Stimulated activated CD8-positive, alpha-beta memory T cell treated with anti-CD3 and anti-CD28 coated beads, Interleukin-15, amount 100 ng/mL, for 24 hours (primary cell): Measurements from ENCODE around the gene CHD3.

Experiments
- DNase-seq: peaks from one replicate; pipeline ENCODE4 v3.0.0-alpha.2; 2020; ENCODE audit warnings: low read depth

The CHD3 gene

DNA sequence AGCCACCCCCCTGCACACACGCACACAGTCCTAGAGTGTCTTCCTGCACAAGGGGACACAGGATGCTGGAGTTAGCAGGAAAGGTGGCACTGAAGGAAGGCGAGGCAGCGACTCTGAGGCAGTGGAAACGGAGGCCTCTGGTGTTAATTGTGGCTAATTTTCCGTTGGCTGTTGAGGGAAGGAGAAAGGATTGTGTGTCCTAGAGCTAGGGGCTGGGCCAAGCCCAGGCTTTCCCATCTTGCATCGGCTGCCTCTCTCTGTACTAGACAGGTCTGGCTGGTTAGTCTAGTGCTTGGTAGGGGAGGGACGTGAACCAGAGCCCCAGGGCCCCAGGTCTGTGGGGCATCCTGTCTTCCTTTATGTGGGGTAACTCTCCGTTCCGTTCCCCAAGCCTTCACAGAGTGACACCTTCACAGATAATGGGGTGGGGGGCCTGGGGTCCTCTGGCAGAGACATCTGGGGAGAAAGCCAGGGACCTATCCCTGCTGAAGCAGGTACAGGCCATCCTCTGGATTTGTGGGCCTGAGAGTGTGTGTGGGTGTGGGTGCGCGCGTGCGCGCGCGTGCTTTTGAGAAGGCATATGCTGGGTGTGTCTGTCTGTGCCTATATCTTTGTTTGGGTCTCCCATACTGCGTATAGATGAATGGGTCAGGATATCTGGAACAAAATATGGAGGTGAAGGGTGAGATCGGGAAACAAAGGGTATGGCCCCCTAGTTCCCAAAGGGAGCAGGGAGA lies at the start of gene CHD3:
Gene CHD3 (plus strand): TSS at position 606 of the 737 bp plus-strand sequence. CDS start 212 bp downstream, outside the sequence.
- DNase-seq, result no peak

DNA sequence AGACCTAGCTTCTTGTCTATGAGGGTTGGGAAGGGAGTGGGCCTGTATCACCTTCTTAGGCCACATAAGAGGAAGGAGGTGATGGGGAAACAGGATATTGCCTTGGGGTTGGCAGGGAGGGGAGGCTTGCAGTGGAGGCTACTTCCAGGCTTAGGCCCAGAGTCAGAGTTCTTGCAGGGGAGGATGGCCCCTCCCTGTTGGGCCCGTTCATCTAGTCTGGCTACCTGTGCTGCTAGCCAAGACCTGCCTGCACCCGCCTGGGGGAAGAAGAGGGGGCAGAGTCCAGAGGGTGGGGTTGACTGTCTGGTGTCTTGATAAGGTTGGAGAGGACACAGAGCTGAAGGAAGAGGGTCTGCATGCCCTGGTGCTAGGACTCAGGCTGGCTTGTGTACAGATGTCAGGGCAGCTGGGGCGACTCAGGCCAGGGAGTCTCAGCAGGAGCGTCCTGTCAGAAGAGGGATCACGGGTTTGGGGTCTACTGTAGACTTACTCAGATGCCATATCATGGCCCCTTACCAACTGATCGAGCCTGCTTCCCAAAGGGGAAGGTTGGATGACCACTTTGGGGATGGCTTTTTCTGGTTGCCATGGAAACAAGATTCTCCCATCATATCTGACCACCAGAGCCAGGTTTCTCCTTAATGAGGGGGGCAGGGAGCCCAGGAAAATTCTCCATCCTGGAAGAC lies 49.3 kb upstream of the CHD3 start:
- DNase-seq, result no peak

DNA sequence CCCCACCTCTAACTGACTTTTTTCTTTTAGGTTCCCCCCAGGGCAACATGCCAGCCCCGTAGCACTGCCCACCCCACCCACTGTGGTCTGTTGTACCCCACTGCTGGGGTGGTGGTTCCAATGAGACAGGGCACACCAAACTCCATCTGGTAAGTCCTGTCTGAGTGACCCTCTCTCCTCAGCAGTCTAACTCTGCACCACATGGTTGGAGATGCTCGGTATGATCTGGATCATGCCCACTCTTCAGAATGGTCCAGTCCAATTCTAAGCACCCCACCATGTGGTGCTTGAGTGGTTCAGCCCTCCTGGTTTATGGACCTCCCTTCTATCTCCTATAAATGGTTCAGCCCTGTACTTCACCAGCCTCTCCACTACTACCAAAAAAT lies 48.7 kb upstream of the CHD3 start:
- no peak for DNase-seq

DNA sequence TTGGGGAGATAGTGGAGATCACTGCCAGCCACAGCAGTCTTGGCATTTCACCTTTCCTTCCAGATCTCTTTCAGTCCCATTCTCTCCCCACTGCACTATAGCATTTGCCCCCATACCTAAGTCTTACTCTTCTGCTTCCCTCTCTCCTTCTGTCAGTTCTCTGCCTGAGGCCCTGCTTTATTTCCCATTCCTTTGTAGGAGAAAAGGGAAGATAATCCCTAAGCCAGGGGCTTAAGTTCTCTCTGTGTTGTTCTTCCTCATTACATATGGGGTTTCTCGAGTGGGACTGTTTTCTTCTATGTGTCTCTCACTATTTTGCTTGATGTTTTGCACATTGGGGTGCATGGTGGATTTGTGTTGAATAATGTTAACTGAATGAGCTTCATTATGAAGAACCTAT lies 48.1 kb upstream of the CHD3 start:
- no peak for DNase-seq

DNA sequence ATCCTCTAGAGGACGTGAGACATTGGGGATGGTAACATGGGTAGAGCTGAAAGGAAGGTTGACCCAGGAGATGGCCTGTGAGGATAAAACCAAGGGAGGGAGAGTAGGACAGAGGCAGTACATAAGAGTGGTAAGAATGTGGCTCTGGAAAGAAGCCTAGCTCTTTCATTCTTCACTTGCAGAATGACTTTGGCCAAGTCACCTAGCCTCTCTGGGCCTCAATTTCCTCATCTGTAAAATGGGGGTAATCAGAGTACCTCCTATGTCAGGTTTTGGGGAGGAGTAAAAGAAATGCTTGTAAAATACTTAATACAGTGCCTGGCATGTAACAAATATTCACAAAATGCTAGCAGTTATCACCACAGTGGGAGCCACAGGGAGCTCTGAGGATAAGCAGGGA lies 47.7 kb upstream of the CHD3 start:
- DNase-seq, result no peak

DNA sequence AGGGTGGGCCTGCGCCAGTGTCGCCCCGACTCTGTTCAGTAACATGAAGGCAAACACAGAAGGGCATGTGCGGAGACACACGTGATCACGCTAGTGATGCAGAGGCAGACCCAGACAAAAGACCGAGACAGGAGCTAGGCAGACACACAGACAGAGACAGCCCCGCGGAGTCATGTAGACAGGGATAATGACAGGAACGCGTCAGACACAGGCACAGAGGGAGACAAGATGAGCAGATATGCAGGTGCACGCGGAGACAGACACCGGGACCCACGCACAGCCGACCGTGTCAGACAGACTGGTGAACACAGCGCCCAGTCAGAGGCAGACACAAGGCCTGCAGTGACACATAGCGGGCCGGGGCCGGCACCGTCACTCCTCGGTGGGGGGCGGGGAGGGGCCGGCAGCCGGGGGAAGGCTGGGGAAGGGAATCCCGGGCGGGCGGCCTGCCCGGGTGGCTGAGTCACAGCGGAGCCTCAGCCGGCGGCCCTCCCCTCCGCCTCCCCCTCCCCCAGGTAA lies 47.1 kb upstream of the CHD3 start:
- peak; percentile 75 for DNase-seq

DNA sequence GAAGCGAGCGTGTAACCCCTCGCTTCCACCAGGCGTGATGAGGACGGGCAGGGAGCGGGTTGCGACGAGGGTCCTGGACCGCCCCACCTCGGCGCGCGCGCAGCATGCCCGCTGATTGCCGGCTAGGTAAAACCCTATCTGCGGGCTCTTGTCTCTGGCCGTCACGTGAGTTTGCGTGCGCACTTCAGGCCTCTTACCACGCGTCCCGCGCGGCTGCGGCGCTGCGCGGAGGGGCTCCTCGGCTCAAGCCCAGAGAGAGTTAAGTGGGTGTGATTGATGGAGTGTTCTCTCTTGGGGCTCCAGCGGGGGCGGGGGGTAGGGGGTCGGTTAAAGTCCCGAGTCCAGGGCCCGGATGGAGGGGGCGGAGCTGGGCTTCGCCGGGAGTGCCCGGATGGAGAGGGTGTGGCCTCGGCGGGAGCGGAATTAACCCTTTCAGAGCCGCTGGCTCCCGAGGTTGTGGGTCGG lies 46.6 kb upstream of the CHD3 start:
- DNase-seq, result peak; percentile 79

DNA sequence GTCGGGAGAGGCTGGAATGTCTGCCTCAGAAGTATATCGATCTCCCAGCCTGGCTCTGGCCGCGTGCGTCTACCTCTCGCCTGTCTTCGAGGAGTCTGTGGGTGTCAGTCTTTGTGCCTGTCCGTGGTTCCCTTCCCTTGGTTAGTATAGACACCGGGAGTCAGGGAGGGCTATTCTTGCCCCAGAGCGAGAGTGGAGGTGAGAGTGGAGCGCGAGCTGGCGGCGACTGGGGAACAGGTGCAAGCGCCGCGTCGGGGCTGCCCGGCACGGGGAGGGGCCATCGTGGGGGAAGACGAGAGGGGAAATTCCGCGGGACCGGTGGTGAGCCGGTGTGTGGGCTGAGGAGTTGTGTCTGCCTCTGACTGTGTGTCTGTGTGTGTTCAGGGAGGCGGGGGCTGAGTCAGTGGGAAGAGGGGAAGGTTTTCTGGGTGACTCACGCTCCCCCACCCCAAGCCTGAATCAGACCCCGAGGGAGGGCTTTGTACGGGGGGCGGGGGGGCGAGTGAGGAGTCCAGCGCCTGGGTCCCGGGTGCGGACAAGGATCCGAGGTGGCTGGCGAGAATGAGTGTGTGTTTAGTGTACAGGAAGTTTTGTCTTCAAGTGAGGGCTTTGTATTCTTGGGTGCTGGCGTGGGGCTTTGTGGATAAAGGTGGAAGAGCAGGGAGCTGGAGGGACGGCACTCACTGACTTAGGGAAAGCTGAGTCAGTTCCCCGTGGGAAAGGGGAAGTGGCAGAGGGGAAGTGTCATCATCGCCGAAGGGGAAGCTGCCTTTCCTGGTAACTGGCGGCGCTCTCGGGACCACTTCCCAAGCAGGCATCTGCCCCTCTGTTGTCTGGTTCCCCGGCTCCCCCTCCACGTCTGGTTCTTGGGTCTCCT lies 46.0 kb upstream of the CHD3 start:
- DNase-seq, result peak; percentile 79

DNA sequence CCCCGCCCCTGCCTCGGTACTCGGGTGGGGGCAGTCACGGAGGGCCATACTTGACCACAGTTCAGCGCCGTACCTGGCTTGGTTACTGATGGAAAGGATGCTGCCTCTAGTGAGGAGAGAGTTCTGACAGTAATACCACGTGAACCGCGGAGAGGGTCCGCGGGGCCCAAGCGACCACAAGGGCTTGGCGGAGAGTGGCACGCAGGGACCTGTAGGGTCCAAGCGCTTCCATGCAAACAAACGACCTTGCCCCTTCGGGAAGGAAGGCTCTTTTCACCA lies 45.4 kb upstream of the CHD3 start:
- DNase-seq, result peak; percentile 29

DNA sequence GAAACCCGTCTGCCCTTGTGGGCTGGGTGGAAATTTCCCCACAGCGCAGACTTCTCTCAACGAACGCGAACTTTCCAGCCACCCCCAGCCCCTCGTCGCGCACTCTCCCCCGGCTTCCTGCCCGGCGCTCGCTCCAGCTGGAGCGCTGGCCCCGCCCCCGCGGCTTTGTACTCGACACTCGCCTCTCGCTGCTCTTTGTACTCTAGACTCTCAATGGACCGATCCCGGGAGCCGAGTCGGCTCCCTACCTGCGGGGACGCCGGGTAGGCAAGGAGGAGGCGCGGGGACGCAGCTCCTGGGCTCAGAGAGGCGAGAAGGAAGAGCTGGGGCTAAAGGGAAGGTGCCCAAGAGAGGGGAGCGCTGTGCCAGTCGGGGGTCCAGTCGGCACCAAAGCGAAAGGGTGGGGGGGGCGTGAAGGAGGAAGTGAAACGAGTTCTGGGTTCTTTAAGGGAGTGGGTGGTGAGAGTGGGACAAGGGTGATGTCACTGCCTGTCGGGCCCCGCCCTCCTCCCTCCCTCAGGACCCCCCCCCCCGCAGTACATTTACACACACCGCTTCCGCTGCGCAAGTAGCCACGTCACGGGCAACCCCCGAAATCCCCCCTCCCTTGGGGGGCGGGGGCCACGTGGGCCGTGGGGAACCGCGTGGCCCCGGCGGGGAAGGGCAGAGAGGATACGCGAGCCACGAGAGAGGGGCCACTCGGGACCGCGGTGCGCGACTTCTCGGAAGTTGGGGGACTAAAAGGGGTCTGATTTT lies 44.9 kb upstream of the CHD3 start:
- peak; percentile 76 for DNase-seq

DNA sequence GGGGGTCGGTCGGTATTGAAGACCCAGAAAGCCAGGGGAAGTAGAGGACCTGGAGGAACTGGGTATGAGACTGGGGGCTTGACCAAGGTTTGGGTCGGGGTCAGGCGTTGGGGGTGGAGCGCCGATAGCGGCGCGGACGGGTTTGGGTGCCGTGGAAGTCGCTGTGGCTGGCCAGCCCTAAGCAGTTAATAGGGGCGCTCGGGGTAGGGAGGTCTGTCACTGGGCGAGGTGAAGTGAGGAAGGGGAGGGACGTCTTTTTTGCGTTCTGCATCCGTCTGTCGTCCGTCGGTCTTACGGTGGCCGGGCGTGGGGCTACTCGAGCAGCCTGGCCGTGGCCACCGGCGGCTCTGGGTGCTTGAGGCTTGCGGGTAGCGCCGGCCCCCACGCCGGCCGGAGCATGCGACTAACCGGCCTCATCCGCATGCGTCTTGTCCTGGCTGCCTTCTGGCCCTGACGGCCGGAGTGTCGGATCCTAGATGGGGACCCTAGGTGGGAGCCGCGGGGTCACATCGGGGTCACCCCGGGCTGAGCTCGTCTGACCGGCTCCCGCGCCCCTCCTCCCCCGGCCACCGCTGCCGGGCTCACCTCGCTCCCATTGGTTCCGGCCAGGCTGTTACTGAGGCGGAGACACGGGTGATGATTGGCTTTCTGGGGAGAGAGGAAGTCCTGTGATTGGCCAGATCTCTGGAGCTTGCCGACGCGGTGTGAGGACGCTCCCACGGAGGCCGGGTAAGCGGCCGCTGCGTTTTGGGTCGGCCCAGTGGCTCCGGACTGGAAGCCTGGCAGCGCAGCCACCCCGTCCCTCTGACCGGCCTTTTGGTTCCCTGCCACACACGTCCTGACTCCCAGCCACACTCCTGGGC lies 44.1 kb upstream of the CHD3 start:
- peak; percentile 56 for DNase-seq

DNA sequence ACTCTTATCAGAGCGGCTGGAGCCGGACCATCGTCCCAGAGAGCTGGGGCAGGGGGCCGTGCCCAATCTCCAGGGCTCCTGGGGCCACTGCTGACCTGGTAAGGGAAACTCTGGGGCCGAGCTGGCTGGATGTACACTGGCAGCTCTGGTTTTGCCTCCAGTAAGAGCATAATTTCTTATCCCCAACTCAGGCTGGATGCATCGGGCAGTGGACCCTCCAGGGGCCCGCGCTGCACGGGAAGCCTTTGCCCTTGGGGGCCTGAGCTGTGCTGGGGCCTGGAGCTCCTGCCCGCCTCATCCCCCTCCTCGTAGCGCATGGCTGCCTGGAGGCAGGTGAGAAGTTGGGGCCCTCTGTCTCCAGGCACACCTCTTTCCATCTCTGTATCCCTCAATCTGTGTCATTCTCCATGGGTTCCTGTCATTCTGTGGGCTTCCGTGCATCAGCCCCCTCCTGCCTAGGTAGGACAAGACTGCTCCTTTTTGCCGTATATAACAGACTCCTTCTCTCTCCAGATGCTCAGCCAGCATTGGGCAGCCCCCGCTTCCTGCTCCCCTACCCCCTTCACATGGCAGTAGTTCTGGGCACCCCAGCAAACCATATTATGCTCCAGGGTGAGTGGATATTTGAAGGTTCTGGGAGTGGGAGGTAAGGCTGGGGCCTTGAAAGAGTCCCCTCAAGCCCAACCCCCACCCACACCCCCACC lies 43.1 kb upstream of the CHD3 start:
- no peak for DNase-seq

DNA sequence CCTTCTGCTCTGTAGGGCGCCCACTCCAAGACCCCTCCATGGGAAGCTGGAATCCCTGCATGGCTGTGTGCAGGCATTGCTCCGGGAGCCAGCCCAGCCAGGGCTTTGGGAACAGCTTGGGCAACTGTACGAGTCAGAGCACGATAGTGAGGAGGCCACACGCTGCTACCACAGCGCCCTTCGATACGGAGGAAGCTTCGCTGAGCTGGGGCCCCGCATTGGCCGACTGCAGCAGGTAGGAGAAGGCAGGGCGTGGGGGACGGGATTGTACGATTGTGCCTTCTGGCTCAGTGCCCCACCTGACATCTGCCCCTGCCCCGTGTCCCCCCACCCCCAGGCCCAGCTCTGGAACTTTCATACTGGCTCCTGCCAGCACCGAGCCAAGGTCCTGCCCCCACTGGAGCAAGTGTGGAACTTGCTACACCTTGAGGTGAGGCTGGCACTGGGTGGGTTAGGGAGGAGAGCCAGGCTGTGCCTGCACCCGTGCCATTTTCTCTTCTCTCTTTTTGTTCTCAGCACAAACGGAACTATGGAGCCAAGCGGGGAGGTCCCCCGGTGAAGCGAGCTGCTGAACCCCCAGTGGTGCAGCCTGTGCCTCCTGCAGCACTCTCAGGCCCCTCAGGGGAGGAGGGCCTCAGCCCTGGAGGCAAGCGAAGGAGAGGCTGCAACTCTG lies 42.4 kb upstream of the CHD3 start:
- DNase-seq, result no peak

DNA sequence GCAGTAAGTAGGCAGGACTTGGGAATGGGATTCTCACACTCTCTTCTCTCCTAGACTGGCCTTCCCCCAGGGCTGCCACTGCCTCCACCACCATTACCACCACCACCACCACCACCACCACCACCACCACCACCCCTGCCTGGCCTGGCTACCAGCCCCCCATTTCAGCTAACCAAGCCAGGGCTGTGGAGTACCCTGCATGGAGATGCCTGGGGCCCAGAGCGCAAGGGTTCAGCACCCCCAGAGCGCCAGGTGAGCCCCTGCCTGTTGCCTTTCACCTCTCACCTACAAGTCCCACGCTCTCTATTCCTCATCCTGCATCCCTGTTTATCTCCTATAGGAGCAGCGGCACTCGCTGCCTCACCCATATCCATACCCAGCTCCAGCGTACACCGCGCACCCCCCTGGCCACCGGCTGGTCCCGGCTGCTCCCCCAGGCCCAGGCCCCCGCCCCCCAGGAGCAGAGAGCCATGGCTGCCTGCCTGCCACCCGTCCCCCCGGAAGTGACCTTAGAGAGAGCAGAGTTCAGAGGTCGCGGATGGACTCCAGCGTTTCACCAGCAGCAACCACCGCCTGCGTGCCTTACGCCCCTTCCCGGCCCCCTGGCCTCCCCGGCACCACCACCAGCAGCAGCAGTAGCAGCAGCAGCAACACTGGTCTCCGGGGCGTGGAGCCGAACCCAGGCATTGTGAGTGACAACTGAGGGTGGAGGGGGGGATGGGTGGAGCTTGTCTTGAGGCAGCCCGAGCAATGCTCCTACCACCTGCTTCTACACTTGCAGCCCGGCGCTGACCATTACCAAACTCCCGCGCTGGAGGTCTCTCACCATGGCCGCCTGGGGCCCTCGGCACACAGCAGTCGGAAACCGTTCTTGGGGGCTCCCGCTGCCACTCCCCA lies 41.6 kb upstream of the CHD3 start:
- no peak for DNase-seq

DNA sequence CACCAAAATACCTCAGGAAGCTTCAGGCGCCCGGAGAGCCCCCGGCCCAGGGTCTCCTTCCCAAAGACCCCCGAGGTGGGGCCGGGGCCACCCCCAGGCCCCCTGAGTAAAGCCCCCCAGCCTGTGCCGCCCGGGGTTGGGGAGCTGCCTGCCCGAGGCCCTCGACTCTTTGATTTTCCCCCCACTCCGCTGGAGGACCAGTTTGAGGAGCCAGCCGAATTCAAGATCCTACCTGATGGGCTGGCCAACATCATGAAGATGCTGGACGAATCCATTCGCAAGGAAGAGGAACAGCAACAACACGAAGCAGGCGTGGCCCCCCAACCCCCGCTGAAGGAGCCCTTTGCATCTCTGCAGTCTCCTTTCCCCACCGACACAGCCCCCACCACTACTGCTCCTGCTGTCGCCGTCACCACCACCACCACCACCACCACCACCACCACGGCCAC lies 40.4 kb upstream of the CHD3 start:
- no peak for DNase-seq

DNA sequence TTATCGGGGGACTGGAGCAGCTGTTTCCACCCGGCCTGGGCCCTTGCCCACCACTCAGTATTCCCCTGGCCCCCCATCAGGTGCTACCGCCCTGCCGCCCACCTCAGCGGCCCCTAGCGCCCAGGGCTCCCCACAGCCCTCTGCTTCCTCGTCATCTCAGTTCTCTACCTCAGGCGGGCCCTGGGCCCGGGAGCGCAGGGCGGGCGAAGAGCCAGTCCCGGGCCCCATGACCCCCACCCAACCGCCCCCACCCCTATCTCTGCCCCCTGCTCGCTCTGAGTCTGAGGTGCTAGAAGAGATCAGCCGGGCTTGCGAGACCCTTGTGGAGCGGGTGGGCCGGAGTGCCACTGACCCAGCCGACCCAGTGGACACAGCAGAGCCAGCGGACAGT lies 39.9 kb upstream of the CHD3 start:
- no peak for DNase-seq

DNA sequence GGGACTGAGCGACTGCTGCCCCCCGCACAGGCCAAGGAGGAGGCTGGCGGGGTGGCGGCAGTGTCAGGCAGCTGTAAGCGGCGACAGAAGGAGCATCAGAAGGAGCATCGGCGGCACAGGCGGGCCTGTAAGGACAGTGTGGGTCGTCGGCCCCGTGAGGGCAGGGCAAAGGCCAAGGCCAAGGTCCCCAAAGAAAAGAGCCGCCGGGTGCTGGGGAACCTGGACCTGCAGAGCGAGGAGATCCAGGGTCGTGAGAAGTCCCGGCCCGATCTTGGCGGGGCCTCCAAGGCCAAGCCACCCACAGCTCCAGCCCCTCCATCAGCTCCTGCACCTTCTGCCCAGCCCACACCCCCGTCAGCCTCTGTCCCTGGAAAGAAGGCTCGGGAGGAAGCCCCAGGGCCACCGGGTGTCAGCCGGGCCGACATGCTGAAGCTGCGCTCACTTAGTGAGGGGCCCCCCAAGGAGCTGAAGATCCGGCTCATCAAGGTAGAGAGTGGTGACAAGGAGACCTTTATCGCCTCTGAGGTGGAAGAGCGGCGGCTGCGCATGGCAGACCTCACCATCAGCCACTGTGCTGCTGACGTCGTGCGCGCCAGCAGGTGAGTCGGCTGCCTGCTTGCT lies 39.3 kb upstream of the CHD3 start:
- DNase-seq, result no peak
